CD8-positive, alpha-beta memory T cell (primary cell): ENCODE data around the gene ZNF722. TPM values are rescaled to one million over a fixed set of nuclear protein-coding genes. Genes with fewer than 3 reads are reported as not detected.
"Not testable (repeated sequence)": the region's sequence is repeated elsewhere in the genome, so short reads cannot be mapped to it uniquely, and the experiment has no call there.

Experiments used
- CTCF ChIA-PET: fragments of 350-600 bp; sonication (Branson Sonifier 250); formaldehyde crosslinking; loops from one replicate; lab custom pipeline; 2021; ENCODE audit warnings: antibody characterized with exemption; lab: Charles Lee
- POLR2A ChIA-PET: fragments of 350-600 bp; sonication (Branson Sonifier 250); formaldehyde crosslinking; loops from one replicate; lab custom pipeline; 2021; ENCODE audit warnings: antibody characterized with exemption; lab: Charles Lee
- DNase-seq, 5 donors: peaks; one replicate each; pipeline versions ENCODE4 v3.0.0 to v3.0.0-alpha.2; 2020 to 2022; ENCODE audit warnings: mixed read lengths in 1 of 5
- H3K27ac ChIP-seq: one replicate; pipeline ENCODE4 v1.7.0; 2013; ENCODE audit warnings: low read depth, mild to moderate bottlenecking, low read length, moderate library complexity
- H3K27me3 ChIP-seq: 2 replicates; pipeline ENCODE4 v1.7.0; 2013; ENCODE audit warnings: low read length, mild to moderate bottlenecking; ENCODE audit not compliant: insufficient read depth, poor library complexity, severe bottlenecking
- H3K36me3 ChIP-seq: 2 replicates; pipeline ENCODE4 v1.7.0; 2013; ENCODE audit warnings: mild to moderate bottlenecking, low read length, moderate library complexity; ENCODE audit not compliant: insufficient read depth
- H3K4me1 ChIP-seq: 2 replicates; pipeline ENCODE4 v1.7.0; 2013; ENCODE audit warnings: mild to moderate bottlenecking, low read length, moderate library complexity; ENCODE audit not compliant: insufficient read depth
- H3K4me3 ChIP-seq: 2 replicates; pipeline ENCODE4 v1.7.0; 2013; ENCODE audit warnings: mild to moderate bottlenecking, low read length
- H3K9me3 ChIP-seq: 2 replicates; pipeline ENCODE4 v1.7.0; 2013; ENCODE audit warnings: mild to moderate bottlenecking, low read length
- H3K27ac Mint-ChIP-seq, 8 donors: one replicate each; pipeline ENCODE4 v1.8.0; 2020 to 2021; ENCODE audit warnings: mixed read lengths in 8 of 8, mild to moderate bottlenecking in 6 of 8, inconsistent platforms in 3 of 8, moderate library complexity in 3 of 8
- H3K27me3 Mint-ChIP-seq, 2 donors: one replicate each; pipeline ENCODE4 v1.8.0; 2020 to 2021; ENCODE audit warnings: mixed read lengths in 2 of 2, mild to moderate bottlenecking in 1 of 2, moderate library complexity in 1 of 2
- H3K36me3 Mint-ChIP-seq, 3 donors: one replicate each; pipeline ENCODE4 v1.8.0; 2020 to 2021; ENCODE audit warnings: mixed read lengths in 3 of 3, inconsistent platforms in 1 of 3, mild to moderate bottlenecking in 1 of 3
- H3K4me1 Mint-ChIP-seq, 3 donors: one replicate each; pipeline ENCODE4 v1.8.0; 2020 to 2021; ENCODE audit warnings: mixed read lengths in 3 of 3, inconsistent platforms in 1 of 3, mild to moderate bottlenecking in 1 of 3
- H3K4me3 Mint-ChIP-seq, 7 donors: one replicate each; pipeline ENCODE4 v1.8.0; 2020 to 2021; ENCODE audit warnings: mixed read lengths in 7 of 7, mild to moderate bottlenecking in 6 of 7, moderate library complexity in 4 of 7, inconsistent platforms in 2 of 7
- H3K9me3 Mint-ChIP-seq, 5 donors: one replicate each; pipeline ENCODE4 v1.8.0; 2020 to 2022; ENCODE audit warnings: mixed read lengths in 5 of 5, mild to moderate bottlenecking in 3 of 5, moderate library complexity in 2 of 5, inconsistent platforms in 1 of 5
- polyA plus RNA-seq: library from polyadenylated mRNA; unstranded; fragments of 300-500 nt; fragmentation: Illumina TruSeq; gene quantifications from one replicate; pipeline ENCODE4 v1.2.3, GENCODE V29; 2021
- total RNA-seq, 2 experiments: library from RNA; stranded (reverse); gene quantifications; one replicate each; pipeline ENCODE4 v1.2.3, GENCODE V29; 2021

The ZNF722 gene
- not detected for total RNA-seq
- polyA plus RNA-seq: not detected

- peaks cover 0 to 4% (median 0%) of the 10 kb centered on the region in 3 donors for H3K36me3 Mint-ChIP-seq
- Histone ChIP-seq H3K4me3 (no peak within 1 kb of the TSS), H3K36me3 (no peaks in the 10 kb centered on the region), H3K4me1 (no peaks in the 10 kb centered on the region), H3K27ac (no peak within 1 kb of the TSS), H3K27me3 (no peaks in the 10 kb centered on the region), H3K9me3 (no peaks in the 10 kb centered on the region)
- no peaks in the 10 kb centered on the region for H3K27me3 Mint-ChIP-seq
- H3K4me3 Mint-ChIP-seq: no peak within 1 kb of the TSS
- no peak within 1 kb of the TSS for H3K27ac Mint-ChIP-seq
- no peaks in the 10 kb centered on the region for H3K4me1 Mint-ChIP-seq
- no peak for DNase-seq
- POLR2A ChIA-PET: no interaction called here
- H3K9me3 Mint-ChIP-seq: peaks cover 10 to 25% (median 20%) of the 10 kb centered on the region in 5 donors
- CTCF ChIA-PET: no interaction called here
Observed at GRCh38 chr7:63998549-63998948, at the start of gene ZNF722. ZNF722 (plus strand) TSS chr7:63998849; CDS start chr7:63998962, 113 bp downstream.

- no peak overlapping the region for H3K27ac ChIP-seq
- POLR2A ChIA-PET: no interaction called here
- Mint-ChIP-seq H3K4me1 (no peaks in the 10 kb centered on the region), H3K4me3 (no peak overlapping the region), H3K27me3 (no peaks in the 10 kb centered on the region), H3K9me3 (peaks cover 3 to 14% (median 4%) of the 10 kb centered on the region in 5 donors), H3K27ac (no peak overlapping the region), H3K36me3 (peaks cover 0 to 3% (median 2%) of the 10 kb centered on the region in 3 donors)
- DNase-seq: no peak
- no peaks in the 10 kb centered on the region for H3K9me3 ChIP-seq
- CTCF ChIA-PET: no interaction called here
- H3K4me3 ChIP-seq: no peak overlapping the region
- no peaks in the 10 kb centered on the region for H3K4me1 ChIP-seq
- no peaks in the 10 kb centered on the region for H3K36me3 ChIP-seq
- no peaks in the 10 kb centered on the region for H3K27me3 ChIP-seq
Observed at GRCh38 chr7:63953181-63953580, 45.5 kb upstream of the ZNF722 start.

DNA sequence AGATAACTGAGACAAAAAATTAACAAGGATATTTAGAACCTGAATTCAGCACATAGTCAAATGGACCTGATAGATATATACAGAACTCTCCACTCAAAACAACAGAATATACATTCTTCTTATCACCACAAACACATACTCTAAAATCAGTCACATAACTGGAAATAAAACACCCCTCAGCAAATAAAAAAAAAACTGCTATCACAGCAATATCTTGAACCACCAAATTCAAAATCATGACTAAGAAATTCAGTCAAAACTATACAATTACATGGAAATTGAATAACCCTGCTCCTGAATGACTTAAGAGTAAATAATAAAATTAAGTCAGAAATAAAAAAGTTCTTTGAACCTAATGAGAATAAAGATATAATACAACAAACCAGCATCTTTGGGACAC, 30.0 kb upstream of the ZNF722 start:
- Mint-ChIP-seq H3K9me3 (peaks cover 7 to 22% (median 13%) of the 10 kb centered on the region in 5 donors), H3K27me3 (peaks cover 0 to 2% of the 10 kb centered on the region in 2 donors), H3K4me1 (no peaks in the 10 kb centered on the region), H3K27ac (no peak overlapping the region), H3K4me3 (no peak overlapping the region), H3K36me3 (no peaks in the 10 kb centered on the region)
- Histone ChIP-seq H3K27me3 (no peaks in the 10 kb centered on the region), H3K9me3 (peaks cover 6% of the 10 kb centered on the region), H3K27ac (no peak overlapping the region), H3K36me3 (no peaks in the 10 kb centered on the region), H3K4me1 (no peaks in the 10 kb centered on the region), H3K4me3 (no peak overlapping the region)
- POLR2A ChIA-PET: no interaction called here
- no peak for DNase-seq
- CTCF ChIA-PET: no interaction called here

DNA sequence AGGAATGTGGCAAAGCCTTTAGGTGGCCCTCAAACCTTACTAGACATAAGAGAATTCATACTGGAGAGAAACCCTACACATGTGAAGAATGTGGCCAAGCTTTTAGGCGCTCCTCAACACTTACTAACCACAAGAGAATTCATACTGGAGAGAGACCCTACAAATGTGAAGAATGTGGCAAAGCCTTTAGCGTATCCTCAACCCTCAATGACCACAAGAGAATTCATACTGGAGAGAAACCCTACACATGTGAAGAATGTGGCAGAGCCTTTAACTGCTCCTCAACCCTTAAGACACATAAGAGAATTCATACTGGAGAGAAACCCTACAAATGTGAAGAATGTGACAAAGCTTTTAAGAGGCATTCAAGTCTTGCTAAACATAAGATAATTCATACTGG, 16.8 kb downstream of the ZNF722 start:
- Mint-ChIP-seq H3K36me3 (peaks cover 0 to 14% (median 3%) of the 10 kb centered on the region in 3 donors), H3K9me3 (peaks cover 24 to 65% (median 54%) of the 10 kb centered on the region in 5 donors)
- H3K27me3 ChIP-seq, H3K36me3 ChIP-seq, H3K4me1 ChIP-seq, CTCF ChIA-PET, H3K27me3 Mint-ChIP-seq, H3K27ac Mint-ChIP-seq, DNase-seq, H3K4me3 Mint-ChIP-seq, H3K4me3 ChIP-seq, H3K27ac ChIP-seq, H3K4me1 Mint-ChIP-seq, POLR2A ChIA-PET: not testable (repeated sequence)
- peaks cover 11% of the 10 kb centered on the region for H3K9me3 ChIP-seq

- no peak overlapping the region for H3K27ac ChIP-seq
- no peak for DNase-seq
- H3K36me3 ChIP-seq: no peaks in the 10 kb centered on the region
- POLR2A ChIA-PET: no interaction called here
- Mint-ChIP-seq H3K4me3 (no peak overlapping the region), H3K36me3 (peaks cover 0 to 16% (median 1%) of the 10 kb centered on the region in 3 donors), H3K27ac (no peak overlapping the region), H3K27me3 (no peaks in the 10 kb centered on the region), H3K9me3 (peaks cover 39 to 86% (median 50%) of the 10 kb centered on the region in 5 donors), H3K4me1 (no peaks in the 10 kb centered on the region)
- H3K4me1 ChIP-seq: no peaks in the 10 kb centered on the region
- no peaks in the 10 kb centered on the region for H3K27me3 ChIP-seq
- H3K4me3 ChIP-seq: no peak overlapping the region
- CTCF ChIA-PET: no interaction called here
- peaks cover 5% of the 10 kb centered on the region for H3K9me3 ChIP-seq
Observed at GRCh38 chr7:64035388-64035787, 36.7 kb downstream of the ZNF722 start.

GRCh38 chr7:64037095-64037494, 38.4 kb downstream of the ZNF722 start:
- H3K36me3 Mint-ChIP-seq: peaks cover 0 to 16% (median 1%) of the 10 kb centered on the region in 3 donors
- Histone ChIP-seq H3K27me3 (no peaks in the 10 kb centered on the region), H3K4me3 (no peak overlapping the region), H3K4me1 (no peaks in the 10 kb centered on the region), H3K9me3 (no peaks in the 10 kb centered on the region), H3K36me3 (no peaks in the 10 kb centered on the region), H3K27ac (no peak overlapping the region)
- H3K9me3 Mint-ChIP-seq: peaks cover 26 to 73% (median 54%) of the 10 kb centered on the region in 5 donors
- ChIA-PET POLR2A (no interaction called here), CTCF (no interaction called here)
- no peak for DNase-seq
- no peaks in the 10 kb centered on the region for H3K27me3 Mint-ChIP-seq
- H3K27ac Mint-ChIP-seq: no peak overlapping the region
- H3K4me1 Mint-ChIP-seq: no peaks in the 10 kb centered on the region
- no peak overlapping the region for H3K4me3 Mint-ChIP-seq

DNA sequence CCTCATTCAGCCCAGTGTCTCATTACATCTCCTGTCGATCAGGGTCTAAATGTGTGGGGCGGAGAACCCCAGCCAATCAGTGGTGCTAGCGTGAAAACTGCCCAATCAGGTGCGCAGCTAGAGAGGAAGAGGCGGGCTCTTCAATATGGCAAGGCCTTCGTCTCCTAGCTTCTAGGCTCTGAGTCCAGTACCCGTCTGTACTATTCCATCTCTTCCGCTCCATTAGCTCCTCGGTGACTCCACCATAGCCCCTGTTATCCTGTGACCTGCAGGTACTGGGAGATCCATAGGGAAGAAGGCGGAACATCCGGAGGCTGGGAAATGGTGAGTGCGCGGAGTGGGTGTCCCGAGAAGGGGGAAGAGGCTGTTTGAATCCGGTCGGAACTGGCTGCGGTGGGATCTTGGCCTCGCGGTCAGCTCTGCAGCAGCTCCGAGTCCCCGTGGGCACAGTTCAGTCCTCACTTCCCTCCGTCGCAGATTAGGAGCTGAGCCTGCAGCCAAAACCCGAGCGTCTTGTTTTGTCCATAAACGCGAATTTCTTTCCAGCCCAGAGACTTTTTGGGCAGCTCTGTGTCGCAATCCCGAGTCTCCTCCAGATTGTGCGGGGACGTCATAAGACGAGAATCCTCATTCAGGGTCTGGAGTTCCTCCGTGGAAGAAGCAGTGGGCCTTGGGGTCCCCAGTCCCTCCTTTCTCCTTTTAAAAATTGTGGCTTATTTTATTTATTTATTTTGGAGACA, 46.8 kb downstream of the ZNF722 start, which contains the start of gene ZNF727:
Gene ZNF727, plus strand, starts transcription at position 134 of the 740 bp plus-strand sequence. Its CDS starts 188 bp downstream, at position 322.
- peak within 1 kb of the TSS in 6 of 7 donors; percentile 29 to 82 (median 68) for H3K4me3 Mint-ChIP-seq
- H3K9me3 Mint-ChIP-seq: peaks cover 11 to 35% (median 23%) of the 10 kb centered on the region in 5 donors
- no peaks in the 10 kb centered on the region for H3K9me3 ChIP-seq
- H3K27me3 Mint-ChIP-seq: peaks cover 0 to 7% of the 10 kb centered on the region in 2 donors
- no peaks in the 10 kb centered on the region for H3K27me3 ChIP-seq
- H3K36me3 ChIP-seq: no peaks in the 10 kb centered on the region
- ChIA-PET CTCF (no interaction called here), POLR2A (no interaction called here)
- no peaks in the 10 kb centered on the region for H3K4me1 ChIP-seq
- peaks cover 0 to 11% (median 0%) of the 10 kb centered on the region in 3 donors for H3K36me3 Mint-ChIP-seq
- no peaks in the 10 kb centered on the region for H3K4me1 Mint-ChIP-seq
- peak within 1 kb of the TSS in 2 of 8 donors; percentile 54 to 60 for H3K27ac Mint-ChIP-seq
- peak in 1 of 5 donors; percentile 41 for DNase-seq
- no peak within 1 kb of the TSS for H3K4me3 ChIP-seq
- no peak within 1 kb of the TSS for H3K27ac ChIP-seq

- H3K27ac ChIP-seq: no peak overlapping the region
- POLR2A ChIA-PET: no interaction called here
- H3K4me3 ChIP-seq: no peak overlapping the region
- no peaks in the 10 kb centered on the region for H3K4me1 ChIP-seq
- Mint-ChIP-seq H3K27ac (no peak overlapping the region), H3K27me3 (peaks cover 0 to 7% of the 10 kb centered on the region in 2 donors), H3K4me1 (no peaks in the 10 kb centered on the region), H3K4me3 (peak overlapping the region in 2 of 7 donors; percentile 38 to 82), H3K9me3 (peaks cover 11 to 36% (median 21%) of the 10 kb centered on the region in 5 donors), H3K36me3 (peaks cover 0 to 11% (median 0%) of the 10 kb centered on the region in 3 donors)
- CTCF ChIA-PET: no interaction called here
- no peak for DNase-seq
- H3K27me3 ChIP-seq: no peaks in the 10 kb centered on the region
- H3K36me3 ChIP-seq: no peaks in the 10 kb centered on the region
- no peaks in the 10 kb centered on the region for H3K9me3 ChIP-seq
Observed at GRCh38 chr7:64046041-64046389, 47.4 kb downstream of the ZNF722 start.
